Activated T-cell treated with anti-CD3 and anti-CD28 coated beads, Interleukin-2, amount 50 U/mL, for 72 hours (primary cell): ENCODE results near the gene FNDC5. TPM values are rescaled to one million over a fixed set of nuclear protein-coding genes. Genes with fewer than 3 reads are reported as not detected.
A peak's percentile ranks its signal among the peaks of the same experiment; 100 is the strongest.

Experiments used
- ATAC-seq, 2 donors: fragments of 150-1000 bp; cut with Tn5 transposase; replicated peaks in 1 of 2; 2 replicates each; pipeline ENCODE4 v1.10.0; 2021; ENCODE audit warnings: moderate library complexity in 2 of 2, mild to moderate bottlenecking in 1 of 2
- DNase-seq, 2 donors: peaks; one replicate each; pipeline ENCODE4 v3.0.0; 2021 to 2022; ENCODE audit warnings: mixed read lengths in 1 of 2
- H3K27ac Mint-ChIP-seq: one replicate; pipeline ENCODE4 v1.8.0; 2022; ENCODE audit warnings: mild to moderate bottlenecking, moderate library complexity, mixed read lengths
- H3K27me3 Mint-ChIP-seq: one replicate; pipeline ENCODE4 v1.8.0; 2022; ENCODE audit warnings: low read depth, mixed read lengths
- H3K36me3 Mint-ChIP-seq, 2 donors: one replicate each; pipeline ENCODE4 v1.8.0; 2022; ENCODE audit warnings: mixed read lengths in 2 of 2, mild to moderate bottlenecking in 1 of 2; ENCODE audit not compliant: insufficient read depth in 2 of 2
- H3K4me1 Mint-ChIP-seq: one replicate; pipeline ENCODE4 v1.8.0; 2022; ENCODE audit warnings: low read depth, mixed read lengths
- H3K4me3 Mint-ChIP-seq, 2 donors: one replicate each; pipeline ENCODE4 v1.8.0; 2022; ENCODE audit warnings: mild to moderate bottlenecking in 2 of 2, mixed read lengths in 2 of 2, moderate library complexity in 2 of 2
- H3K9me3 Mint-ChIP-seq, 2 donors: one replicate each; pipeline ENCODE4 v1.8.0; 2022; ENCODE audit warnings: mixed read lengths in 2 of 2
- total RNA-seq, 2 donors: library from RNA; stranded (reverse); gene quantifications; one replicate each; pipeline ENCODE4 v1.2.3, GENCODE V29; 2022

FNDC5 gene
- total RNA-seq, 2 donors from 2014 or later = not detected

DNA sequence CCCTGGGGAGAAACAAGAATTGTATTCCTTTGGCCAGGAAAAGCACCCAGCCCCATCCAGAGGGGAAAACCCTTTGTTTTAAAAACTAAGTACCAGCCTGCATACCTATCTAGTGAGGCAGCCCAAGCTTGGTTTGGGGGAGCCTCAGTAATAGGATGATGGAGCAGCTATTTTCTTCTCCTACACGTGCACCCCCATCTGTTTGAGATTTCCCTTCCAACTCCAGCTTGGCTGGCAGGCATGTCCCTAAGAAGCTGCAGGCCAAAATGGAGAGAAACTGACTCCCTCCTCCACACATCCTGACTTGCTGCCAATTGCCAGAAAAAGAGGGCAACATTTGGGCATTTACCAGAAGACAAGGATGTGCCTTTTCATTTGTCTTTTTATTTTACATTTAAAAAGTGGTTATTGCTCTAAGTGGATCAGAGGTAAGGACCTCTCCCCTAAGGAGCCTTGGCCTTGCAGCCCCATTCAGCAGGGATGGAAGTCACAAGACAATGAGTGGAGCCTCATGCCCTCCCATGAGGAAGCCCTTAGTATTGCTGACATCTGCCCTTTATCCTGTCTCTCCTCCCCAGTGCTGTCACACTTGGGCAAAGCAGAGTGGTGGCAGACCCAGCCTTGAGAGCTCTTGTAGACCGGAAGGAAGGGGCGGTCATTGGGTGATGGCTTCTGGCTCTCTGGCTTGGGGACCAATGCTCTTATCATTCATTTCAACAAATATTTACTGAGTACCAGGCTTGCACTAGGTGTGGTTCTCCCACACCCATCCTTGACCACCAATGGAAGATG lies 8.6 kb downstream of the FNDC5 start:
- Mint-ChIP-seq H3K9me3 (no peaks in the 10 kb centered on the region), H3K27ac (no peak overlapping the region), H3K4me3 (no peak overlapping the region), H3K36me3 (peaks cover 0 to 2% of the 10 kb centered on the region in 2 donors), H3K27me3 (no peaks in the 10 kb centered on the region), H3K4me1 (no peaks in the 10 kb centered on the region)
- DNase-seq (no peak), ATAC-seq (no peak)

DNA sequence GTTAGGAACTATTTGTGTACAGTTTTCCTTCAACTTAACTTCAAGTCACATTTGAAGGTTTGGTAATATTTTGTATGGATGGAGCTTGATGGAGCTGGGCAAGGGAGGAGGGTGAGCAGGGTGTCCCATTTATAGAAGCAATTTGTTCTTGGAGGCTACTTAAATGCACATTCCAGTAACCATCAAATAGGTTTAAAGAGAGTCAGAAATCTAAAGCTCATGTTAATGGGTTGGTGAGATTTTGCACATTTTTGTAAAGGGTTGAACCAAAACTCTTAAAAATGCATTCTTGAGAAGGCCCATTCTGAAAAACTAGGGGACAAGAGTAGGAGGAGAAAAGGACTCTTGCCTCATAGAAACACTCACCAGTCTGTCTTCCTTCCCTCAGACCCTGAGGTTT lies 10.1 kb downstream of the FNDC5 start:
- Mint-ChIP-seq H3K9me3 (no peaks in the 10 kb centered on the region), H3K36me3 (peaks cover 0 to 9% of the 10 kb centered on the region in 2 donors), H3K27me3 (no peaks in the 10 kb centered on the region), H3K27ac (no peak overlapping the region), H3K4me3 (no peak overlapping the region), H3K4me1 (no peaks in the 10 kb centered on the region)
- DNase-seq (no peak), ATAC-seq (no peak)

DNA sequence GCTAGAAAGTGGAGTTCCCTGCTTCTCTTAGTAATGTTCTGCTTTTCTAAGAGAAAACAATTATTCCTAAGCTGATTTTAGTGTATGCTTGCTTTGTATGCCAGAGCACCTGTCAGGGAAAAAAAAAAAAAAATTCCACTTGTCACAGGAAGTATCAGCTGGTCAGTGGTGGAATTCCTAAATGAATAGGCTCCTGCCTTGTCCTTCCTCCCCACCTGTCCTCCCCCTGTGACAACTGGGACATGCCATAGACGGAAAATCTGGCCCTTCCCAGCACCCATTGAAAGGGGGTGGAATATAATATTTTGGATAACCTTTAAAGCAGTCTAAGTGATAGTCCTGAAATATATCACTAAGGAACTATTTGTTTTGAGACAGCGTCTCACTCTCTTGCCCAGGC lies 10.8 kb downstream of the FNDC5 start:
- Mint-ChIP-seq H3K4me3 (no peak overlapping the region), H3K27me3 (no peaks in the 10 kb centered on the region), H3K9me3 (no peaks in the 10 kb centered on the region), H3K36me3 (peaks cover 0 to 9% of the 10 kb centered on the region in 2 donors), H3K27ac (no peak overlapping the region), H3K4me1 (no peaks in the 10 kb centered on the region)
- no peak for ATAC-seq
- DNase-seq = no peak

DNA sequence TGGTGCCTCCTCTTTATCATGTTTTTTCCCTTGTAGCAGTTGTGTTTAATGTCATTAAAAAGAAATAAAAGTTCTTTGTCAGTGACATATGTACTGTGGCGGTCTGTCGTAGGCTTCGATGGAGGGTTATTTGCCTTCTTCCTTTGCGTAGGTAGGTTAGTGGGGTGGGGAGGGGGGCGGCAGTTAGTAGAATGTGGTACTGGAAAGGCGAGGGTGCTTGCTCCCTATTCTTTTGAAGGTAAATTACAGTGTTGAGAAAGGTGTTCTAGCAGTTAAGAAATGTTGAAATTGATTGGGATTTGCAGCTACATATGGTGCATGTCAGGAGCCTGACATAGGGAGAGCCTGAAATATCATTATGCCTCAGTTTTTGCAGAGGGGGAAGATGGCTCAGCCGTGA lies 11.9 kb downstream of the FNDC5 start:
- H3K36me3 Mint-ChIP-seq = peaks cover 2 to 12% of the 10 kb centered on the region in 2 donors
- no peaks in the 10 kb centered on the region for H3K9me3 Mint-ChIP-seq
- H3K27ac Mint-ChIP-seq = no peak overlapping the region
- no peaks in the 10 kb centered on the region for H3K27me3 Mint-ChIP-seq
- DNase-seq (no peak), ATAC-seq (no peak)
- H3K4me3 Mint-ChIP-seq = no peak overlapping the region
- H3K4me1 Mint-ChIP-seq = no peaks in the 10 kb centered on the region

DNA sequence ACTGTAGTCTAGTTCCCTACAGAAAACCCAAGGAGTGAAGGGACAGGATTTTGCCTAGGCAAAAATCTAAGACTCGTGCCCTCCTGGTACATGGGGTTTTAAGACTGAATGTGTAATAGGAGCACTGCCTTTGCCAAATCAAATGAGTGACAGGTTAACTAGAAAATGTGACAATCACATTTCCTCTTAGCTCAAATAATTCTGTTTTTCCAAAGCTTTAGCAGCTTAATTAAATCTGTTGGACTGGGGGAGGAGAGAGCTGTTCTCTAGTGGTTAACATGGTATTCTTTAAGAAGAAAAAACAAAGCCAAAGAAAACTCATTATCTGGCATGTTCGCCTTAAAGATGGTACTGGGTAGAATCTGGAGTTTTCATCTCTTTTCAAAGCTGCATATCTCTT lies 12.6 kb downstream of the FNDC5 start:
- Mint-ChIP-seq H3K27me3 (no peaks in the 10 kb centered on the region), H3K4me3 (no peak overlapping the region), H3K9me3 (no peaks in the 10 kb centered on the region), H3K36me3 (peaks cover 2 to 12% of the 10 kb centered on the region in 2 donors), H3K27ac (no peak overlapping the region), H3K4me1 (no peaks in the 10 kb centered on the region)
- DNase-seq = no peak
- no peak for ATAC-seq

DNA sequence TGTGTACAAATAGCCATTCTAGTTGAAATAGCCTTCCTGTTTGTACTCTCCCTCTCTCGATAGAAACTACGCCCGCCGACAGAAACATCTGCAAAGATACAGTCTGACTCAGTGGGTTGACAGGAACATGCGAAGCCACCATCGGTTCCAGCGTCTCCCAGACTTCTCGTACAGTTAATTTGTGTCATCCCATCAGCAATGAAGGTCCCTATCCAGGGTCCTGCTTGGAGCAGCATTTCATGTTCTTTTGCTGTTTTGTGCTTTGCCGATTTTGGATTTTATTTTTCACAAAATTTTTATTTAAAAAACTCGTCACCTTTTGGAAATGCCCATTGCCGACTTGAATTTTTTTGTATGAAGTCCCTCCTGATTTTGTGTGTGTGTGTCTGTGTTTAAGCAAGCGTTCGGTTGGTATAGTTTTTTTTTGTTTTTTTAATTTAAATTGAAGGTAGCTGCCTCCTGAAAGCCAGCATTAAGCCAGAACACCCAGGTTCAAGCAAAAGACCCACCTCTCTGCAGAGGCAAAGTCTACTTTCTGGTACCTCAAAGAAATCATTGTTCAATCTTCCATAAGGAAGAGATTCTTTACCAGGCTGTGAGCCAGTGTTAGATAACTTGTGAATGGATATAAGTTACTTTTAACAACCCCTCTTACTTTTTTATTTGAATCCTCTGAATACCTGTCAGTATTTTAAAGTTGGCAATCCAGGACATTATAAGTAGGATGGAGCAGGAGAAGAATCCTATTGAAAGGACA lies 14.7 kb downstream of the FNDC5 start:
- no peak overlapping the region for H3K27ac Mint-ChIP-seq
- ATAC-seq = no peak
- no peaks in the 10 kb centered on the region for H3K27me3 Mint-ChIP-seq
- peaks cover 2 to 9% of the 10 kb centered on the region in 2 donors for H3K36me3 Mint-ChIP-seq
- H3K4me1 Mint-ChIP-seq = no peaks in the 10 kb centered on the region
- no peak for DNase-seq
- H3K4me3 Mint-ChIP-seq = no peak overlapping the region
- no peaks in the 10 kb centered on the region for H3K9me3 Mint-ChIP-seq

DNA sequence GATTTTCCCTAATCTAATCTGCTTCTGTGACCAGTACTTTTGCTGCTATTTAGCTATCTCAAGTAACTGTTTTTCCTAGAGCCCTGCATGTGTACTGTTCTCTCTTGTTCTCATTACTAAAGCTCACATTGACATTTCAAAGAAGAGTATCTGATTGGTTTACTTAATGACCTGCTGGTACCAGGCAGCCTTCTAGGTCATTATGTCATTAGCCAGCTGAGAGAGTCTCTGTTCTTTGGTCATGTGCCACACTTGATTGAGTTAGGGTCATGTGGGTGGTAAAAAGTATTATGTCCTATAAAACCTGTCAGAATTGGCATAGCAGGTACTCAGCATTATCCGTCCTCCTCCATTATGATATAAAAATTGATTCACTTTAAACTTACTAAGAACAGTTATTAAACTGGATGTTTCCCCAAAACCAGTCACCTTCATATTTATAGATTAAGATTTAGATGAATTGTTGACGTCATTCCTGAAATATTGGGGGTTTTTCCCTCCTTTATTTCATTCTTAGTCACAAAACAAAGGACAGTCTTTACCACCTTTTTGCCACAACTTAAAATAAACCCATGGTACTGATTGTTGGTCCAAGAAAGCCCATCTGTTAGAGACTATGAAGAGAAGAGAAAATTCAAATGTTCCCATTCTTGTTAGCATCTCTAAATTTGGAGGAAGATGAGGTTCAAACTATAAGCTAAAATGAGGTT lies 22.2 kb downstream of the FNDC5 start:
- Mint-ChIP-seq H3K4me3 (no peak overlapping the region), H3K9me3 (no peaks in the 10 kb centered on the region), H3K4me1 (peaks cover 11% of the 10 kb centered on the region), H3K27ac (no peak overlapping the region), H3K36me3 (peaks cover 4 to 12% of the 10 kb centered on the region in 2 donors), H3K27me3 (no peaks in the 10 kb centered on the region)
- DNase-seq = no peak
- ATAC-seq = no peak

DNA sequence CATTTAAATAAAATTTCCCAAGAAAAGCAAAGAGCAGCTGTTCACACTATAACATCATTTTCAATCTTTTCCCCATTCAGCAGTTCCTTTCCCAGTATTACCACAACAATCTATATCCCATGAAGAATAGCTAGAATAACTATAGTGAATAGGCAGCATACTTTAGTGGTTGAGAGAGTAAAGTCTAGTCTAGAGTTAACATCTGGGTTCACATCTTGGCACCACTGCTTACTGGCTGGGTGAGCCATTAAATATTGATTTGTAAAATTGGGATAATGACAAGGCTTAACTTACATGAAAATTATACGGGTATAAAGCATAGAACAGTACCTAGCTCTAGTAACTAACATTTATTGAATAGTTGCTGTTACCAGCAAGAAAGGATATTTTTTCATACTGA lies 38.8 kb downstream of the FNDC5 start:
- Mint-ChIP-seq H3K27me3 (no peaks in the 10 kb centered on the region), H3K4me3 (no peak overlapping the region), H3K27ac (no peak overlapping the region), H3K36me3 (peaks cover 3 to 33% of the 10 kb centered on the region in 2 donors), H3K9me3 (no peaks in the 10 kb centered on the region), H3K4me1 (no peaks in the 10 kb centered on the region)
- DNase-seq (no peak), ATAC-seq (no peak)

DNA sequence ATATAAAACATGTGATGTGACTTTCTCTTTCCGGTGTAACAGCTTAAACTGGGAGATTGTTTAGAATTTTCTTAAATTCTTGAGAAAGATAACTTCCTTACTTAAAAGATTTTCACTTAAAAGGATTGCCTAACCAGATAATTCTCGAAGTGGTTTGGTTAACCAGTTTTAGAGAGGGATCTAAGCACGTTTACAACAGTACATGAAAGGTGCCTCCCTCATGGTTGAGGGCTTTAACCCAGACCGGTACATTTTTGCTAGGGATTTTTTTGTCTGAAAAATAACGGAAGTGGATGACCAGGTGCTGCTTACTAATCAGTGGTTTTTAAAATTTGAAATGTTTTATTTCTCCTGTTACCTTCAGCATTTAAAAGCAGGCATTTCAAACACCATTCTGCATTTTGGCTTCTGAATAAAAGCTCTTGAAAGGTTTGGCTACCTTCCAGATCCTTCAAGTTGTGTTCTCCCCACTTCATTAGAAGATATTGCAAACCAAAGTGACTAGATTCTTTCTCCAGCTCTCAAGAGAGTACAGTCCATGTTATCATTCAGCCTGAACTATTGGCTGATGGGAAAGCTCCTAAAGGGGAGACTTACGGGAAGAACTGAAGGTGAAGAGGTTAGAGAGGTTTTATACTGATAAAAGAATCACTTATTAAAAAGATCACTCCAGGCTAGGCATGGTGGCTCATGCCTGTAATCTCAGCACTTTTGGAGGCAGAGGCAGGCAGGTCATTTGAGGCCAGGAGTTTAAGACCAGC lies 40.4 kb downstream of the FNDC5 start:
- peaks cover 5 to 33% of the 10 kb centered on the region in 2 donors for H3K36me3 Mint-ChIP-seq
- H3K4me1 Mint-ChIP-seq = no peaks in the 10 kb centered on the region
- no peak for DNase-seq
- H3K27ac Mint-ChIP-seq = no peak overlapping the region
- H3K4me3 Mint-ChIP-seq = no peak overlapping the region
- H3K27me3 Mint-ChIP-seq = no peaks in the 10 kb centered on the region
- no peak for ATAC-seq
- H3K9me3 Mint-ChIP-seq = no peaks in the 10 kb centered on the region

DNA sequence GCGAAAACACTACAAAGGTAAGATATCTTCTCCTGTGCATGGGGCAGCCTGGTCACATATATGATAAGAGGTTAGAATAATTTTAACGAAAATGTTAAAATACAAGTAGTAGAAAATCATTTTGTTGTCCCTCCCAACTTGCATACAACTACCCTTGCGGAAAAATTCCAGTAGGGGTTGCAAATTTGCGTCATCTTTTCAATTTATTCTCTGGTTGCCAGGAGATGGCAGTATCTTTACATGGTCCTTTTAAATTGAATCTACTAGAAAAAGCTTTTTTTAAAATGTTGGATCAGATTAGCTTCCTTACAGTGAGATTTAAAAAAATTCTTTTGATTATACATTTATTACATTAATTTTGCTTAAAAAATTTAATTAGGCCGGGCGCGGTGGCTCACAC lies 42.4 kb downstream of the FNDC5 start:
- Mint-ChIP-seq H3K9me3 (no peaks in the 10 kb centered on the region), H3K27ac (no peak overlapping the region), H3K36me3 (peaks cover 5 to 29% of the 10 kb centered on the region in 2 donors), H3K4me3 (no peak overlapping the region), H3K4me1 (no peaks in the 10 kb centered on the region), H3K27me3 (no peaks in the 10 kb centered on the region)
- DNase-seq = no peak
- no peak for ATAC-seq

DNA sequence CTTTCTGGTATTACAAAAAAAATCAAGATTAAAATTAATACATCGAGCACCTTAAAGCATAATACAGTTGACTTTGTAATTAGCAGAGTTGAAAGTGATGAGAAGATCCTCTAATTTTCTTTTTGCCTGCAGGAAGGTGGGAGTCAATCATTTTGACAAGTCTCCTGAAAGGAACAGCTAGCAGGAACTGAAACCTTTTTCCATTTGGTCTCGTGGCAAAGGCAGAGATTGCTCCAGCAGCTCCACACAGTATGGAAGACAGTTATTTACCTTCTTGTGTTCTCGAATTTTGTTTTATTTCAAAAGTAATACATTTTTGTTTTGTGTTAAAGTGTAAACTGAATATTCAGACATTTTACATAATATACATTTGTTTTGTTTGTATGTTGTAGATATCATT lies 45.5 kb downstream of the FNDC5 start:
- Mint-ChIP-seq H3K4me3 (no peak overlapping the region), H3K9me3 (no peaks in the 10 kb centered on the region), H3K27ac (no peak overlapping the region), H3K4me1 (peaks cover 8% of the 10 kb centered on the region), H3K27me3 (no peaks in the 10 kb centered on the region), H3K36me3 (peaks cover 5 to 22% of the 10 kb centered on the region in 2 donors)
- ATAC-seq (no peak), DNase-seq (no peak)

DNA sequence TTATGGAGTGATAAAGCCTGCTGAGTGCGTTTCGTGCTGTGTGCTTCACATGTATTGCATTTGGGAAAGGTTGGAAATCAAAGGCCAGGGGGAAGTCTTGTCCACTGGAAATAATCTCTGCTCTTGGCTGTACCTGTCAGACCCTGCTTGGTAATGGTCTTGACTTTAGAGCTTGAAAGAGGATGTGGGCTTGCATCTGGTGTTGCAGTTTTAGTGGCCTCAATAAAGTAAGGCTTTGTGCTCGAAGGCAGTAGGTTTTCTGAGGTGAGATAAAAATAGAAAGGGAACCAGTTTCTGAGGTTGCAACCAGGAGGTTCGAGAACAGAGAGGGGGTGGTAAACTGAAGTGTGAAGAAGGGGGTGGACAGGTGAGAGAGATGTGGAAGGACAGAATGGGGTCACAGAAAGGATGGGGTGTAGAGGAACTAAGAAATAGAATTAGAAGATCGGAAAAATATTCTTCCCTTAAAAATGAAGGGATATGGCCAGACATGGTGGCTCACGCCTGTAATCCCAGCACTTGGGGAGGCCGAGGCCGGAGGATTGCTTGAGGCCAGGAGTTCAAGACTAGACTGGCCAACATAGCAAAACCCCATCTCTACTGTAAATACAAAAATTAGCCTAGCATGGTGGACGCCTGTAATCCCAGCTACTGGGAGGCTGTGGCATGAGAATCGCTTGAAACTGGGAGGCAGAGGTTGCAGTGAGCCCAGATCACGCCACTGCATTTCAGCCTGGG lies 51.7 kb downstream of the FNDC5 start:
- Mint-ChIP-seq H3K4me1 (peaks cover 38% of the 10 kb centered on the region), H3K4me3 (peak overlapping the region; percentile 95 to 97), H3K36me3 (peaks cover 10 to 32% of the 10 kb centered on the region in 2 donors), H3K9me3 (no peaks in the 10 kb centered on the region), H3K27ac (peak overlapping the region; percentile 54), H3K27me3 (no peaks in the 10 kb centered on the region)
- no peak for ATAC-seq
- peak; percentile 23 to 24 for DNase-seq
